Brain pericyte (primary cell): ENCODE results near the gene HJV.

Source experiments
- DNase-seq: peaks from one replicate; pipeline ENCODE4 v3.0.0-alpha.2; 2012; ENCODE audit warnings: low read depth, low spot score

Gene HJV

DNA sequence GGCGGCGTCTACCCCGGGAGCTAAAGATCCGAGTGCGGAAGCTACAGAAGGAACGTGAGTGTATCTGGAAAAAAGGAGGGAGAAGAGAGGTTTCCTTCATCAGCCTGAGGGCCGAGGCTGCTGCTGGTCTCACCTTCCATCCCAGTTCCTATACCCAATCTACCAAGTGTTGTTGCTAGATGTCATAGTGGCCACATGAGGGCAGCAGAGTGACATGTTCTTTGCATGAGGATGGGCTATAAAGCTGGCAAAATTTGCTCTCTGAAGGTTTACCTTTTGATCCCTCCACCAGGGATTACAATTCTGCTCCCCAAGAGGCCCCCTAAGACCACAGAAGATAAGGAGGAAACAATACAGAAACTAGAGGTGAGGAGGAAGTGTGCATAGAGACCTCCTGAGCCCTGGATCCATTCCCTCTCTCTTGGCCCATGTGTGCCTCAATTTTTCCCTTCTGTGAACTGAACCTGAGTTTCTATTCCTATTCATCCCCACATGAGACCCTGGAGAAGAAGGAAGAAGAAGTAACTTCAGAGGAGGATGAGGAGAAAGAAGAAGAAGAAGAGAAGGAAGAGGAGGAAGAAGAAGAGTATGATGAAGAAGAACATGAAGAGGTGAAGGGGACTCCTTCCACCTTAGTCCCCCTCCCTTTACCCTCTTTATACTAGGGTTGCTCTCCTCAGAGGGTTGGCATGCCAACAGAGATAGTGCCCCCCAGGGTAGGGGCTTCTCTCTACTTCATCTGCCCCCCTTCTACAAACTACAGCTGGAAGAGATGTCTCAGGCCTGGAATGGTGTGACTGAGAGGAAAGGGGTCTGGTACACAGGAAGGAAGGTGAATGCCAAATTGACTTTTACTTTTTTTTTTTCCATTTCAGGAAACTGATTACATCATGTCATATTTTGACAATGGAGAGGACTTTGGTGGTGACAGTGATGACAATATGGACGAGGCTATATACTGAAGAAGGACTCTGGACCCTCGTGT lies 43.8 kb downstream of the HJV start:
- no peak for DNase-seq

GRCh38 chr1:145977016-145977415 lies 44.5 kb downstream of the HJV start:
- DNase-seq = no peak

- no peak for DNase-seq
These were observed 46.3 kb downstream of the HJV start for GRCh38 chr1:145975216-145975615.

GRCh38 chr1:145974721-145975120 lies 46.8 kb downstream of the HJV start:
- DNase-seq = no peak

GRCh38 chr1:145972580-145972979 lies 49.0 kb downstream of the HJV start:
- DNase-seq = no peak
